GM12878 (cell line): ENCODE results near the gene N4BP2. TPM values are rescaled to one million over a fixed set of nuclear protein-coding genes. Genes with fewer than 3 reads are reported as not detected.
A peak's percentile ranks its signal among the peaks of the same experiment; 100 is the strongest.

Source experiments
- ATAC-seq: fragments of 200-7000 bp; cut with Tn5 transposase; 3 replicates; pipeline ENCODE4 v1.9.1; 2020; ENCODE audit warnings: mild to moderate bottlenecking, moderate library complexity
- BruUV-seq: library from RNA; stranded (reverse); fragments of 400-500 nt; replicated peaks from 2 replicates; lab custom pipeline; 2021; lab: Mats Ljungman, UMichigan
- CTCF ChIA-PET: fragments of 300-600 bp; sonication (Branson Sonifier 250); formaldehyde crosslinking; extraction: SDS; loops from one replicate; lab custom pipeline; 2021; ENCODE audit warnings: inconsistent platforms; lab: Yijun Ruan, JAX
- POLR2A ChIA-PET: fragments of 350-600 bp; formaldehyde crosslinking; extraction: SDS; loops from one replicate; lab custom pipeline; 2021; ENCODE audit warnings: inconsistent platforms; lab: Charles Lee
- RAD21 ChIA-PET: fragments of 300-600 bp; sonication (Branson Sonifier 250); formaldehyde crosslinking; loops from one replicate; lab custom pipeline; 2023; ENCODE audit warnings: antibody characterized with exemption; ENCODE audit not compliant: unreplicated experiment; lab: Charles Lee
- SMC1A ChIA-PET: fragments of 300-600 bp; sonication (Branson Sonifier 250); formaldehyde crosslinking; loops from one replicate; lab custom pipeline; 2023; ENCODE audit not compliant: unreplicated experiment, uncharacterized antibody; lab: Charles Lee
- DNase-seq: peaks from one replicate; pipeline ENCODE4 v3.0.0-alpha.2; 2011; ENCODE audit warnings: low read depth, low spot score
- FAIRE-seq: peaks from 3 replicates; lab custom pipeline; 2011; peaks lifted over from hg19 to GRCh38; lab: Jason Lieb, UNC
- H2AFZ ChIP-seq: 2 replicates; pipeline ENCODE4 v1.6.0; 2011; ENCODE audit warnings: low read depth, low read length, control low read depth; ENCODE audit not compliant: control insufficient read depth
- H3K27ac ChIP-seq: 2 replicates; pipeline ENCODE4 v1.5.1; 2011; ENCODE audit warnings: control low read depth; ENCODE audit not compliant: control insufficient read depth, insufficient read depth
- H3K27me3 ChIP-seq, 2 experiments: replicated peaks in 1 of 2; 2 replicates each; pipeline versions ENCODE4 v1.6.0 to v1.6.1; 2011; ENCODE audit warnings: low read length in 1 of 2; ENCODE audit not compliant: control insufficient read depth in 2 of 2, insufficient read depth in 2 of 2
- H3K36me3 ChIP-seq, 2 experiments: 2 replicates each; pipeline ENCODE4 v1.5.1; 2011; ENCODE audit warnings: low read length in 1 of 2; ENCODE audit not compliant: control insufficient read depth in 2 of 2, insufficient read depth in 2 of 2
- H3K4me1 ChIP-seq: 2 replicates; pipeline ENCODE4 v1.6.1; 2011; ENCODE audit warnings: mild to moderate bottlenecking, low read length, moderate library complexity, mixed read lengths; ENCODE audit not compliant: control insufficient read depth, insufficient read depth
- H3K4me2 ChIP-seq: 2 replicates; pipeline ENCODE4 v1.6.0; 2011; ENCODE audit warnings: control low read depth; ENCODE audit not compliant: control insufficient read depth, insufficient read depth
- H3K4me3 ChIP-seq: fragments of 200-600 bp; sonication (generic); 2 replicates; pipeline ENCODE4 v1.5.1; 2016
- H3K79me2 ChIP-seq: 2 replicates; pipeline ENCODE4 v1.6.0; 2011; ENCODE audit warnings: low read length; ENCODE audit not compliant: control insufficient read depth, insufficient read depth
- H3K9ac ChIP-seq: 2 replicates; pipeline ENCODE4 v1.8.0; 2011; ENCODE audit warnings: low read length, control low read depth, mixed read lengths; ENCODE audit not compliant: control insufficient read depth, insufficient read depth
- H3K9me3 ChIP-seq: replicated peaks from 3 replicates; pipeline ENCODE4 v1.5.1; 2011; ENCODE audit warnings: mild to moderate bottlenecking, low read length; ENCODE audit not compliant: control insufficient read depth, insufficient read depth
- H4K20me1 ChIP-seq: 2 replicates; pipeline ENCODE4 v1.6.0; 2011; ENCODE audit not compliant: control insufficient read depth, insufficient read depth
- ATF7 ChIP-seq: fragments of 450-650 bp; IDR thresholded peaks from 2 replicates; pipeline ENCODE4 v1.6.1; 2016; ENCODE audit warnings: low read depth, mild to moderate bottlenecking
- ETV6 ChIP-seq, 2 experiments: fragments of 450-650 bp in 1 of 2; IDR thresholded peaks in 1 of 2; conservative IDR thresholded peaks in 1 of 2; 2 replicates each; pipeline ENCODE4 v1.6.1; 2014; ENCODE audit warnings: antibody characterized with exemption in 1 of 2, borderline replicate concordance in 1 of 2, low read depth in 1 of 2, mild to moderate bottlenecking in 1 of 2, moderate library complexity in 1 of 2
- FOXM1 ChIP-seq: IDR thresholded peaks from 2 replicates; pipeline ENCODE4 v1.6.1; 2012; ENCODE audit warnings: low read depth, mild to moderate bottlenecking, inconsistent platforms, low read length, moderate library complexity
- JUNB ChIP-seq: IDR thresholded peaks from 2 replicates; pipeline ENCODE4 v1.6.1; 2016; ENCODE audit warnings: antibody characterized with exemption, mild to moderate bottlenecking
- LARP7 ChIP-seq: fragments of 450-650 bp; IDR thresholded peaks from 2 replicates; pipeline ENCODE4 v1.6.1; 2017; ENCODE audit warnings: mild to moderate bottlenecking
- PAX8 ChIP-seq: fragments of 450-650 bp; IDR thresholded peaks from 2 replicates; pipeline ENCODE4 v1.6.1; 2017; ENCODE audit warnings: mild to moderate bottlenecking, moderate library complexity
- RUNX3 ChIP-seq: IDR thresholded peaks from 2 replicates; pipeline ENCODE4 v1.6.1; 2012; ENCODE audit warnings: low read length, inconsistent platforms
- SMC3 ChIP-seq: IDR thresholded peaks from 2 replicates; pipeline ENCODE4 v1.6.1; 2011; ENCODE audit warnings: low read length, improper control_type of control experiment, borderline replicate concordance
- SREBF2 ChIP-seq: IDR thresholded peaks from 2 replicates; pipeline ENCODE4 v1.6.1; 2012; ENCODE audit warnings: mild to moderate bottlenecking, low read length
- STAT3 ChIP-seq: IDR thresholded peaks from 2 replicates; pipeline ENCODE4 v1.6.1; 2011; ENCODE audit warnings: low read depth, low read length, improper control_type of control experiment
- TCF3 ChIP-seq: IDR thresholded peaks from 2 replicates; pipeline ENCODE4 v1.6.1; 2012; ENCODE audit warnings: low read depth, mild to moderate bottlenecking, low read length, borderline replicate concordance; ENCODE audit not compliant: insufficient read depth
- WGBS: methylation state at CpG from one replicate; pipeline ENCODE4 v1.1.6; 2016; ENCODE audit warnings: low lambda C conversion rate; ENCODE audit not compliant: insufficient replicate concordance, insufficient coverage; ENCODE audit errors: missing lambda C conversion rate; 5-methylcytosine and 5-hydroxymethylcytosine counted together
- in situ Hi-C: fragments of 300-500 bp; cut with MboI; formaldehyde crosslinking; loops from 9 replicates; pipeline ENCODE4 v1.14.3; 2018; ENCODE audit warnings: mixed read lengths
- intact Hi-C: fragments of 100-400 bp; cut with micrococcal nuclease; formaldehyde crosslinking; loops from one replicate; pipeline ENCODE4 v1.14.2; 2022; ENCODE audit not compliant: unreplicated experiment
- polyA plus RNA-seq, 11 experiments: library from polyadenylated mRNA; depleted of rRNA in 4 of 11; unstranded in 6 of 11; stranded (reverse) in 5 of 11; fragments of >200 nt; fragmentation: Nextera tagmentation in 4 of 11; fragmentation: Illumina TruSeq in 1 of 11; extraction: Ambion mirVana in 4 of 11; extraction: Trizol in 1 of 11; gene quantifications; 1 replicate in 1 of 11; 2 replicates in 10 of 11; pipeline versions ENCODE4 v1.2.1 to v1.2.3, GENCODE V29; 2011 to 2016; ENCODE audit warnings: inconsistent platforms in 2 of 11, missing spikeins in 2 of 11, low read depth in 1 of 11
- total RNA-seq, 4 experiments: library from RNA; depleted of rRNA in 3 of 4; stranded (reverse); fragments of >200 nt in 3 of 4; fragmentation: Illumina TruSeq in 1 of 4; extraction: Trizol in 1 of 4; gene quantifications; 2 replicates each; pipeline versions ENCODE4 v1.2.1 to v1.2.3, GENCODE V29; 2013 to 2021
- TF ChIP-seq, protein P1 (sequence below): IDR thresholded peaks from 2 replicates; pipeline ENCODE4 v1.6.1; 2011; ENCODE audit warnings: mild to moderate bottlenecking, low read depth, low read length, moderate library complexity; ENCODE audit not compliant: insufficient replicate concordance
- TF ChIP-seq, protein P2 (sequence below): IDR thresholded peaks from 2 replicates; pipeline ENCODE4 v1.6.1; 2011; ENCODE audit warnings: borderline replicate concordance, low read depth, mild to moderate bottlenecking, moderate library complexity, mixed read lengths, low read length; ENCODE audit not compliant: insufficient read depth; ENCODE audit errors: extremely low read length
- TF ChIP-seq, protein P3 (sequence below): fragments of 450-650 bp; IDR thresholded peaks from 2 replicates; pipeline ENCODE4 v1.6.1; 2018; ENCODE audit warnings: mild to moderate bottlenecking, low read depth, moderate library complexity; ENCODE audit not compliant: partially characterized antibody
- TF ChIP-seq, protein P4 (sequence below): fragments of 450-650 bp; IDR thresholded peaks from 2 replicates; pipeline ENCODE4 v1.6.1; 2017; ENCODE audit warnings: borderline replicate concordance

N4BP2 gene
- total and polyA plus RNA-seq, 10 of the 15 experiments (the other 5 are each of a cell fraction or from before 2014, with no cell fraction given) = 2.3 to 18.7 (median 10.0) TPM

DNA sequence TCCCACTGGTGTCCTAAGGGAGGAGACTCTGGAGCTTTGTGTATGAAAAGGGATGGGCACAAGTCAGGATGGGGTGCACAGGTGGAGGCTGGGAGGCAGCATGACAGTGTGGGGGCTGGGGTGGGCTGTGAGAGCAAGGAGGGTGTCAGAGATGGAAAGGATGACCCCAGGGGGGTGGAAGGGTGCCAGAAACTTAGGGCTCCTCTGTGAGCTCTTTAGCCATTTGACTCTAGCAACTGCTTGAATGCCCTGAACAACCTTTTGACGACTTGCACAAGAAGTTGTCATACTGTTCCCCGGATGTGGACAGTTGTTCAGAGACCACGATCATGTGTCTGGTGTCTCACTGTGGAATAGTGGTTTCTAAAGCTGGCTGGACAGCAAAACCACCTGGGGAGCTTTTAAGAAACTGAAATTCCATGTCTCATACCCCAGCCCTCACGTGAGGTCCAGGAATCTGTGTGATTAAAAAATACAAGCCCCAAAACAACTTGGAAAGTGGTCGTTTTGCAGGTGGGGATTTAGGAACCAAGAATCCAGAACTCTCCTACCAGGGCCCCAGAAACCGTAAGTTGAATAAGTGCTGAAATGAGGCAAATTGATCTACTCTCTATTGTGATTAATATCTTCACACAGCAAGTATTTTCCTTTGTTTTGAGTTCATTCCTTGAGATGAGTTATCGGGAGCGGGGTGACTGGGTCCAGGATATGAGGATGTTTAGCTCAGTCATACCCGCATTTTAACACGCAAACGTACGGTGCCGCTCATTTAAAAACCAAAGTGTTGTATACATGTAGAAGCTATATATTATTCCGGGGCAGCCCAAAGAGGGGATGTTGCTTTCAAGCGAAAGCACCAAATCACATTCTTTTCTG, 143.6 kb downstream of the N4BP2 start:
- Histone ChIP-seq H3K27ac (peak overlapping the region; percentile 92), H3K36me3 (no peaks in the 10 kb centered on the region; a peak in 1 of 4 replicates), H2AFZ (no peak overlapping the region), H3K4me1 (peaks cover 8% of the 10 kb centered on the region), H3K27me3 (no peaks in the 10 kb centered on the region), H4K20me1 (no peaks in the 10 kb centered on the region; the same call in 1 of the 2 replicates), H3K9me3 (no peaks in the 10 kb centered on the region), H3K4me2 (peak overlapping the region; percentile 75), H3K4me3 (peak overlapping the region; percentile 88), H3K9ac (peak overlapping the region; percentile 99), H3K79me2 (peaks cover 98% of the 10 kb centered on the region)
- in situ Hi-C loops (loop anchor here (5.0 to 25.0 kb wide), 3 partner anchors 107 to 1388 kb away; partner anchors contain the start of genes SMIM14 and TLR1), intact Hi-C loops (loop anchor here (1.0 to 10.0 kb wide), 8 partner anchors 13 to 1155 kb away; no protein-coding TSS in a partner anchor)
- ChIA-PET CTCF (interaction anchor here (0.6 to 1.9 kb wide), 15 partner anchors 8 to 117 kb away, joined by 3 to 17 read pairs (median 4); no protein-coding TSS in a partner anchor), POLR2A (interaction anchor here (0.8 to 12.0 kb wide), 15 partner anchors 8 to 427 kb away, joined by 3 to 214 read pairs (median 6); partner anchors contain the start of gene N4BP2), SMC1A (interaction anchor here (0.7 to 20.3 kb wide), 15 partner anchors 8 to 473 kb away, joined by 3 to 374 read pairs (median 5); no protein-coding TSS in a partner anchor), RAD21 (interaction anchor here (0.5 to 18.0 kb wide), 15 partner anchors 8 to 1763 kb away, joined by 3 to 356 read pairs (median 8); no protein-coding TSS in a partner anchor)
- no TSS peak for BruUV-seq
- FAIRE-seq = peak; percentile 89
- ATAC-seq = peak; percentile 52
- DNase-seq = peak; percentile 93
- 1% methylated on average over 15 of the region's 15 CpGs for WGBS
- TF ChIP-seq ATF7 (peak; percentile 89), RUNX3 (no peak), SREBF2 (no peak), STAT3 (no peak), LARP7 (0 out of 2 replicates have a peak, but pooled peaks have one; percentile 18), SMC3 (peak; percentile 10; the same call in 1 of the 2 replicates), ETV6 (conservative IDR thresholded peaks at IDR 0.05 in 1 of 2, IDR thresholded peaks at IDR 0.05 in 1 of 2; ENCODE audit: borderline replicate concordance in 1 of 2, low read depth in 1 of 2) (peak in 1 of 2 experiments; percentile 32; a peak in 1 of 4 replicates), JUNB (peak; percentile 58), TCF3 (no peak; the same call in 1 of the 2 replicates), PAX8 (no peak), FOXM1 (no peak)
- TF ChIP-seq, protein P1, sequence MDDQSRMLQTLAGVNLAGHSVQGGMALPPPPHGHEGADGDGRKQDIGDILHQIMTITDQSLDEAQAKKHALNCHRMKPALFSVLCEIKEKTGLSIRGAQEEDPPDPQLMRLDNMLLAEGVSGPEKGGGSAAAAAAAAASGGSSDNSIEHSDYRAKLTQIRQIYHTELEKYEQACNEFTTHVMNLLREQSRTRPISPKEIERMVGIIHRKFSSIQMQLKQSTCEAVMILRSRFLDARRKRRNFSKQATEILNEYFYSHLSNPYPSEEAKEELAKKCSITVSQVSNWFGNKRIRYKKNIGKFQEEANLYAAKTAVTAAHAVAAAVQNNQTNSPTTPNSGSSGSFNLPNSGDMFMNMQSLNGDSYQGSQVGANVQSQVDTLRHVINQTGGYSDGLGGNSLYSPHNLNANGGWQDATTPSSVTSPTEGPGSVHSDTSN = no peak
- TF ChIP-seq, protein P2, sequence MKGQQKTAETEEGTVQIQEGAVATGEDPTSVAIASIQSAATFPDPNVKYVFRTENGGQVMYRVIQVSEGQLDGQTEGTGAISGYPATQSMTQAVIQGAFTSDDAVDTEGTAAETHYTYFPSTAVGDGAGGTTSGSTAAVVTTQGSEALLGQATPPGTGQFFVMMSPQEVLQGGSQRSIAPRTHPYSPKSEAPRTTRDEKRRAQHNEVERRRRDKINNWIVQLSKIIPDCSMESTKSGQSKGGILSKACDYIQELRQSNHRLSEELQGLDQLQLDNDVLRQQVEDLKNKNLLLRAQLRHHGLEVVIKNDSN = no peak
- TF ChIP-seq, protein P3, sequence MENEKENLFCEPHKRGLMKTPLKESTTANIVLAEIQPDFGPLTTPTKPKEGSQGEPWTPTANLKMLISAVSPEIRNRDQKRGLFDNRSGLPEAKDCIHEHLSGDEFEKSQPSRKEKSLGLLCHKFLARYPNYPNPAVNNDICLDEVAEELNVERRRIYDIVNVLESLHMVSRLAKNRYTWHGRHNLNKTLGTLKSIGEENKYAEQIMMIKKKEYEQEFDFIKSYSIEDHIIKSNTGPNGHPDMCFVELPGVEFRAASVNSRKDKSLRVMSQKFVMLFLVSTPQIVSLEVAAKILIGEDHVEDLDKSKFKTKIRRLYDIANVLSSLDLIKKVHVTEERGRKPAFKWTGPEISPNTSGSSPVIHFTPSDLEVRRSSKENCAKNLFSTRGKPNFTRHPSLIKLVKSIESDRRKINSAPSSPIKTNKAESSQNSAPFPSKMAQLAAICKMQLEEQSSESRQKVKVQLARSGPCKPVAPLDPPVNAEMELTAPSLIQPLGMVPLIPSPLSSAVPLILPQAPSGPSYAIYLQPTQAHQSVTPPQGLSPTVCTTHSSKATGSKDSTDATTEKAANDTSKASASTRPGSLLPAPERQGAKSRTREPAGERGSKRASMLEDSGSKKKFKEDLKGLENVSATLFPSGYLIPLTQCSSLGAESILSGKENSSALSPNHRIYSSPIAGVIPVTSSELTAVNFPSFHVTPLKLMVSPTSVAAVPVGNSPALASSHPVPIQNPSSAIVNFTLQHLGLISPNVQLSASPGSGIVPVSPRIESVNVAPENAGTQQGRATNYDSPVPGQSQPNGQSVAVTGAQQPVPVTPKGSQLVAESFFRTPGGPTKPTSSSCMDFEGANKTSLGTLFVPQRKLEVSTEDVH = no peak
- TF ChIP-seq, protein P4, sequence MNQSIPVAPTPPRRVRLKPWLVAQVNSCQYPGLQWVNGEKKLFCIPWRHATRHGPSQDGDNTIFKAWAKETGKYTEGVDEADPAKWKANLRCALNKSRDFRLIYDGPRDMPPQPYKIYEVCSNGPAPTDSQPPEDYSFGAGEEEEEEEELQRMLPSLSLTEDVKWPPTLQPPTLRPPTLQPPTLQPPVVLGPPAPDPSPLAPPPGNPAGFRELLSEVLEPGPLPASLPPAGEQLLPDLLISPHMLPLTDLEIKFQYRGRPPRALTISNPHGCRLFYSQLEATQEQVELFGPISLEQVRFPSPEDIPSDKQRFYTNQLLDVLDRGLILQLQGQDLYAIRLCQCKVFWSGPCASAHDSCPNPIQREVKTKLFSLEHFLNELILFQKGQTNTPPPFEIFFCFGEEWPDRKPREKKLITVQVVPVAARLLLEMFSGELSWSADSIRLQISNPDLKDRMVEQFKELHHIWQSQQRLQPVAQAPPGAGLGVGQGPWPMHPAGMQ = no peak
